GM18867 (cell line): ENCODE results near the gene FAM163A.
"Not testable (repeated sequence)": the region's sequence is repeated elsewhere in the genome, so short reads cannot be mapped to it uniquely, and the experiment has no call there.

Experiments used
- ATAC-seq: cut with Tn5 transposase; IDR thresholded peaks from one replicate; pipeline ENCODE4 v1.9.1; 2021; ENCODE audit warnings: mild to moderate bottlenecking, moderate library complexity; ENCODE audit not compliant: unreplicated experiment

FAM163A gene

GRCh38 chr1:179786815-179787685 is 44.0 kb downstream of the FAM163A start:
- ATAC-seq = no peak

GRCh38 chr1:179788259-179788658 is 45.2 kb downstream of the FAM163A start:
- no peak for ATAC-seq

- ATAC-seq = no peak
Measured at GRCh38 chr1:179793281-179793680, 50.2 kb downstream of the FAM163A start.

GRCh38 chr1:179794146-179794545 is 51.1 kb downstream of the FAM163A start:
- no peak for ATAC-seq

GRCh38 chr1:179794669-179795068 is 51.6 kb downstream of the FAM163A start:
- no peak for ATAC-seq

- no peak for ATAC-seq
Measured at GRCh38 chr1:179798213-179798863, 55.2 kb downstream of the FAM163A start.

- ATAC-seq = no peak
Measured at GRCh38 chr1:179798864-179799516, 55.9 kb downstream of the FAM163A start.

- no peak for ATAC-seq
Measured at GRCh38 chr1:179800481-179800880, 57.4 kb downstream of the FAM163A start.

- ATAC-seq = no peak
Measured at GRCh38 chr1:179803104-179803503, 60.0 kb downstream of the FAM163A start.

- no peak for ATAC-seq
Measured at GRCh38 chr1:179803918-179804317, 60.8 kb downstream of the FAM163A start.

- ATAC-seq = not testable (repeated sequence)
Measured at GRCh38 chr1:179804417-179804816, 61.3 kb downstream of the FAM163A start.

- ATAC-seq = no peak
Measured at GRCh38 chr1:179805291-179806195, 62.5 kb downstream of the FAM163A start.

GRCh38 chr1:179806333-179806732 is 63.2 kb downstream of the FAM163A start:
- ATAC-seq = no peak

GRCh38 chr1:179807291-179807690 is 64.2 kb downstream of the FAM163A start:
- no peak for ATAC-seq

GRCh38 chr1:179807691-179808485 is 64.8 kb downstream of the FAM163A start:
- no peak for ATAC-seq

GRCh38 chr1:179808503-179808902 is 65.4 kb downstream of the FAM163A start:
- ATAC-seq = no peak

GRCh38 chr1:179809506-179810366 is 66.6 kb downstream of the FAM163A start:
- ATAC-seq = peak; percentile 71

- ATAC-seq = no peak
Measured at GRCh38 chr1:179810367-179810715, 67.2 kb downstream of the FAM163A start.
